DOHH2 (cell line): ENCODE data around the gene LAMA3.

Experiments
- CTCF ChIP-seq: fragments of 200-600 bp; sonication (generic); IDR thresholded peaks from one replicate; pipeline ENCODE4 v1.5.1; 2014; ENCODE audit warnings: antibody characterized with exemption, mild to moderate bottlenecking, low read depth, low read length; ENCODE audit not compliant: poor library complexity, severe bottlenecking
- EZH2phosphoT487 ChIP-seq: fragments of 200-600 bp; sonication (generic); IDR thresholded peaks from 2 replicates; pipeline ENCODE4 v1.6.1; 2017; ENCODE audit warnings: borderline replicate concordance, mild to moderate bottlenecking, antibody characterized with exemption, low read length, moderate library complexity, mixed read lengths

- no peak for TF ChIP-seq CTCF
- TF ChIP-seq EZH2phosphoT487, result no peak
Measured at GRCh38 chr18:23835506-23835905, 146.3 kb downstream of the LAMA3 start.
